ENCODE results near the gene MYBPC2.
"Not testable (repeated sequence)": the region's sequence is repeated elsewhere in the genome, so short reads cannot be mapped to it uniquely, and the experiment has no call there.

The MYBPC2 gene

GRCh38 chr19:50434525-50434924 is 1.8 kb downstream of the MYBPC2 start:
- DNase-seq (ENCODE audit: low spot score), result no peak
- TF ChIP-seq CTCF (conservative IDR thresholded peaks at IDR 0.05; ENCODE audit: low read depth), result no peak
- POLR2A ChIA-PET (ENCODE audit: low non-redundant PET), result no interaction called here

GRCh38 chr19:50435221-50435620 is 2.5 kb downstream of the MYBPC2 start:
- ChIA-PET POLR2A (ENCODE audit: low non-redundant PET) (no interaction called here), CTCF (no interaction called here)
- H3K27ac ChIP-seq, result no peak overlapping the region
- no peak for DNase-seq (ENCODE audit: low spot score)
- TF ChIP-seq CTCF (conservative IDR thresholded peaks at IDR 0.05; ENCODE audit: low read depth), result no peak

More at GRCh38 chr19:50434525-50434924, 1.8 kb downstream of the MYBPC2 start:
- H3K27ac ChIP-seq, result no peak overlapping the region
- CTCF ChIA-PET, result interaction anchor here (0.5 kb wide), 1 partner anchor 104 kb away, joined by 5 read pairs; no protein-coding TSS in a partner anchor

GRCh38 chr19:50435627-50436026 is 2.9 kb downstream of the MYBPC2 start:
- no peak overlapping the region for H3K27ac ChIP-seq
- no peak for DNase-seq (ENCODE audit: low spot score)
- no peak for TF ChIP-seq CTCF (conservative IDR thresholded peaks at IDR 0.05; ENCODE audit: low read depth)
- POLR2A ChIA-PET (ENCODE audit: low non-redundant PET), result no interaction called here
- CTCF ChIA-PET, result no interaction called here

- H3K27ac ChIP-seq, result no peak overlapping the region
- no peak for TF ChIP-seq CTCF (conservative IDR thresholded peaks at IDR 0.05; ENCODE audit: low read depth)
- ChIA-PET POLR2A (ENCODE audit: low non-redundant PET) (no interaction called here), CTCF (interaction anchor here (1.0 kb wide), 1 partner anchor 22 kb away, joined by 5 read pairs; no protein-coding TSS in a partner anchor)
- no peak for DNase-seq (ENCODE audit: low spot score)
Measured at GRCh38 chr19:50437862-50438449, 5.3 kb downstream of the MYBPC2 start.

- CTCF ChIA-PET; DNase-seq (ENCODE audit: low spot score); H3K27ac ChIP-seq; POLR2A ChIA-PET (ENCODE audit: low non-redundant PET): not testable (repeated sequence)
Measured at GRCh38 chr19:50439130-50439529, 6.4 kb downstream of the MYBPC2 start.

GRCh38 chr19:50444059-50444458 is 11.4 kb downstream of the MYBPC2 start:
- no peak for TF ChIP-seq CTCF (conservative IDR thresholded peaks at IDR 0.05; ENCODE audit: low read depth)
- ChIA-PET POLR2A (ENCODE audit: low non-redundant PET) (no interaction called here), CTCF (no interaction called here)
- no peak overlapping the region for H3K27ac ChIP-seq
- no peak for DNase-seq (ENCODE audit: low spot score)

GRCh38 chr19:50447053-50447452 is 14.4 kb downstream of the MYBPC2 start:
- no peak for DNase-seq (ENCODE audit: low spot score)

More at GRCh38 chr19:50447053-50447452, 14.4 kb downstream of the MYBPC2 start:
- POLR2A ChIA-PET (ENCODE audit: low non-redundant PET), result no interaction called here
- no peak for TF ChIP-seq CTCF (conservative IDR thresholded peaks at IDR 0.05; ENCODE audit: low read depth)
- CTCF ChIA-PET, result no interaction called here
- no peak overlapping the region for H3K27ac ChIP-seq
